OCI-LY3 (cell line): ENCODE results near the gene BTBD8.

Experiments used
- EZH2phosphoT487 ChIP-seq: fragments of 200-600 bp; shearing (Covaris generic); IDR thresholded peaks from 2 replicates; pipeline ENCODE4 v1.6.1; 2018; ENCODE audit warnings: antibody characterized with exemption, mixed run types, low read depth
- TF ChIP-seq, protein P1 (sequence below): fragments of 200-600, 300-600 bp; sonication (generic); IDR thresholded peaks from 2 replicates; pipeline ENCODE4 v1.5.1; 2014; ENCODE audit warnings: antibody characterized with exemption, low read length, low read depth

DNA sequence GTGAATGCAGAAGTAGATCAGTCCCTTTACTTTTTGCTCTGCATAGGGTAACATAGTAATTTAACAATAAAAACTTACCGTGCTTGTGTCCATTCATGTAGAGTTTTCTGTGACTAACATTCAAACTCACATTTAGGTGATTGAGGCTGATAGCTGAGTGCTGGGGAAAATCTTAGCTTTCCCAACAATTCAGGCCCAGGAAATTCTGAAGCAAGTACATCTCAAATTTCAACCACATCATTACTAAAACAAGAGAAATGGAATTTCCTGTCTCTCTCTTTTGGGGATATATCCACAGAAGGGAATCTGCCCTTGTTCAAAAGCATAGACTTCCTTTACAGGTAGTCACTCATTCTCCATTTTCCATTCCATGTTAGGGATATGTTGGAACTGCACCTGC lies 104.5 kb downstream of the BTBD8 start:
- TF ChIP-seq, protein P1, sequence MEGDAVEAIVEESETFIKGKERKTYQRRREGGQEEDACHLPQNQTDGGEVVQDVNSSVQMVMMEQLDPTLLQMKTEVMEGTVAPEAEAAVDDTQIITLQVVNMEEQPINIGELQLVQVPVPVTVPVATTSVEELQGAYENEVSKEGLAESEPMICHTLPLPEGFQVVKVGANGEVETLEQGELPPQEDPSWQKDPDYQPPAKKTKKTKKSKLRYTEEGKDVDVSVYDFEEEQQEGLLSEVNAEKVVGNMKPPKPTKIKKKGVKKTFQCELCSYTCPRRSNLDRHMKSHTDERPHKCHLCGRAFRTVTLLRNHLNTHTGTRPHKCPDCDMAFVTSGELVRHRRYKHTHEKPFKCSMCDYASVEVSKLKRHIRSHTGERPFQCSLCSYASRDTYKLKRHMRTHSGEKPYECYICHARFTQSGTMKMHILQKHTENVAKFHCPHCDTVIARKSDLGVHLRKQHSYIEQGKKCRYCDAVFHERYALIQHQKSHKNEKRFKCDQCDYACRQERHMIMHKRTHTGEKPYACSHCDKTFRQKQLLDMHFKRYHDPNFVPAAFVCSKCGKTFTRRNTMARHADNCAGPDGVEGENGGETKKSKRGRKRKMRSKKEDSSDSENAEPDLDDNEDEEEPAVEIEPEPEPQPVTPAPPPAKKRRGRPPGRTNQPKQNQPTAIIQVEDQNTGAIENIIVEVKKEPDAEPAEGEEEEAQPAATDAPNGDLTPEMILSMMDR, result no peak
- TF ChIP-seq EZH2phosphoT487, result no peak
